ENCODE data around the gene KLK12. TPM values are rescaled to one million over a fixed set of nuclear protein-coding genes. Genes with fewer than 3 reads are reported as not detected.

KLK12 gene
- total and polyA plus RNA-seq, 2 of the 13 experiments (the other 11 are each of a cell fraction or from before 2014, with no cell fraction given) = not detected

- 44% methylated on average over 2 of the region's 2 CpGs for WGBS (ENCODE audit: low lambda C conversion rate)
- no peaks in the 10 kb centered on the region for H4K20me1 ChIP-seq (ENCODE audit: insufficient read depth, low read length)
- no peaks in the 10 kb centered on the region for H3K79me2 ChIP-seq (ENCODE audit: insufficient read depth, low read length)
- no peak for FAIRE-seq
- BruUV-seq (replicated peaks) = no TSS peak
- no peaks in the 10 kb centered on the region for H3K36me3 ChIP-seq (replicated peaks in 1 of 2; ENCODE audit: control insufficient read depth in 1 of 2, insufficient read depth in 2 of 2, low read length in 2 of 2)
- H3K9ac ChIP-seq (ENCODE audit: insufficient read depth, low read depth, low read length) = no peak overlapping the region
- peaks cover 11 to 43% of the 10 kb centered on the region in 2 experiments; a peak in 4 of 5 replicates for H3K27me3 ChIP-seq (ENCODE audit: control insufficient read depth in 1 of 2, insufficient read depth in 2 of 2, low read length in 2 of 2)
- DNase-seq (ENCODE audit: low spot score) = no peak
- intact Hi-C loops (cut with micrococcal nuclease; ENCODE audit: unreplicated experiment) = no loop called here
- no peak overlapping the region for H2AFZ ChIP-seq (ENCODE audit: low read length)
- no peak for ATAC-seq
- no peaks in the 10 kb centered on the region for H3K4me1 ChIP-seq (ENCODE audit: insufficient read depth, low read length)
- no peaks in the 10 kb centered on the region for H3K9me3 ChIP-seq (ENCODE audit: low read length)
- POLR2A ChIA-PET = no interaction called here
- no peak overlapping the region for H3K4me2 ChIP-seq (ENCODE audit: low read depth, low read length)
- CTCF ChIA-PET (ENCODE audit: low intra/inter-chr PET ratio, low total read pairs) = no interaction called here
- TF ChIP-seq HMG20A (CRISPR knock-in tag; IDR thresholded peaks at IDR 0.05; ENCODE audit: borderline replicate concordance) (no peak), SOX6 (IDR thresholded peaks at IDR 0.05) (no peak), SOX6 (CRISPR knock-in tag; IDR thresholded peaks at IDR 0.05) (no peak), NFYB (CRISPR knock-in tag; IDR thresholded peaks at IDR 0.05) (no peak), JUNB (CRISPR knock-in tag; IDR thresholded peaks at IDR 0.05; ENCODE audit: borderline replicate concordance) (no peak), KDM5A (IDR thresholded peaks at IDR 0.05; ENCODE audit: borderline replicate concordance, low read length) (no peak), ATF1 (CRISPR knock-in tag; IDR thresholded peaks at IDR 0.05) (no peak), ARNTL (CRISPR knock-in tag; IDR thresholded peaks at IDR 0.05) (no peak), ZNF234 (CRISPR knock-in tag; conservative IDR thresholded peaks at IDR 0.05) (no peak), HOXA5 (CRISPR knock-in tag; IDR thresholded peaks at IDR 0.05) (no peak), NFRKB (IDR thresholded peaks at IDR 0.05) (no peak), SIX4 (CRISPR knock-in tag; IDR thresholded peaks at IDR 0.05) (no peak)
- in situ Hi-C loops (cut with HindIII; ENCODE audit: extremely low pct_ligation_motif_present, low pct_unique_long_range_greater_than_20kb) = no loop called here
- H3K4me3 ChIP-seq (replicated peaks in 1 of 3; ENCODE audit: insufficient read depth in 1 of 3, low read depth in 2 of 3, low read length in 3 of 3) = no peak overlapping the region
- H3K27ac ChIP-seq (ENCODE audit: extremely low read length, insufficient read depth, low read length) = no peak overlapping the region
Measured at GRCh38 chr19:51029718-51030117, 5.1 kb downstream of the KLK12 start.

GRCh38 chr19:51027873-51028272 is 6.9 kb downstream of the KLK12 start:
- no peak overlapping the region for H3K4me2 ChIP-seq (ENCODE audit: low read depth, low read length)
- H3K4me3 ChIP-seq (replicated peaks in 1 of 3; ENCODE audit: insufficient read depth in 1 of 3, low read depth in 2 of 3, low read length in 3 of 3) = no peak overlapping the region
- H2AFZ ChIP-seq (ENCODE audit: low read length) = no peak overlapping the region
- no peaks in the 10 kb centered on the region for H3K79me2 ChIP-seq (ENCODE audit: insufficient read depth, low read length)
- in situ Hi-C loops (cut with HindIII; ENCODE audit: extremely low pct_ligation_motif_present, low pct_unique_long_range_greater_than_20kb) (no loop called here), intact Hi-C loops (cut with micrococcal nuclease; ENCODE audit: unreplicated experiment) (no loop called here)
- H3K27ac ChIP-seq (ENCODE audit: extremely low read length, insufficient read depth, low read length) = no peak overlapping the region
- H3K9me3 ChIP-seq (ENCODE audit: low read length) = no peaks in the 10 kb centered on the region
- no peak overlapping the region for H3K9ac ChIP-seq (ENCODE audit: insufficient read depth, low read depth, low read length)
- DNase-seq (ENCODE audit: low spot score) (no peak), ATAC-seq (no peak), FAIRE-seq (no peak)
- TF ChIP-seq AGO1 (IDR thresholded peaks at IDR 0.05; ENCODE audit: low read depth, low read length, poor library complexity, severe bottlenecking) = no peak
- no peak for TF ChIP-seq ZSCAN30 (CRISPR knock-in tag; IDR thresholded peaks at IDR 0.05)
- TF ChIP-seq ATF4 (CRISPR knock-in tag; IDR thresholded peaks at IDR 0.05) = no peak
- TF ChIP-seq PHB2 (IDR thresholded peaks at IDR 0.05; ENCODE audit: partially characterized antibody) = no peak
- no peak for TF ChIP-seq KDM4B (CRISPR knock-in tag; IDR thresholded peaks at IDR 0.05)
- TF ChIP-seq GMEB2 (CRISPR knock-in tag; IDR thresholded peaks at IDR 0.05; ENCODE audit: low read depth) = no peak
- TF ChIP-seq ZNF543 (CRISPR knock-in tag; IDR thresholded peaks at IDR 0.05) = no peak
- TF ChIP-seq KLF6 (CRISPR knock-in tag; IDR thresholded peaks at IDR 0.05) = no peak
- no peak for TF ChIP-seq ZNF598 (CRISPR knock-in tag; IDR thresholded peaks at IDR 0.05; ENCODE audit: borderline replicate concordance)
- TF ChIP-seq SP140L (CRISPR knock-in tag; IDR thresholded peaks at IDR 0.05; ENCODE audit: borderline replicate concordance) = no peak
- CTCF ChIA-PET (ENCODE audit: low intra/inter-chr PET ratio, low total read pairs) = no interaction called here
- H3K36me3 ChIP-seq (replicated peaks in 1 of 2; ENCODE audit: control insufficient read depth in 1 of 2, insufficient read depth in 2 of 2, low read length in 2 of 2) = no peaks in the 10 kb centered on the region
- no TSS peak for BruUV-seq (replicated peaks)
- 0% methylated on average over 5 of the region's 5 CpGs for WGBS (ENCODE audit: low lambda C conversion rate)
- POLR2A ChIA-PET = no interaction called here
- H4K20me1 ChIP-seq (ENCODE audit: insufficient read depth, low read length) = no peaks in the 10 kb centered on the region
- H3K4me1 ChIP-seq (ENCODE audit: insufficient read depth, low read length) = no peaks in the 10 kb centered on the region
- peaks cover 12 to 42% of the 10 kb centered on the region in 2 experiments; a peak in 4 of 5 replicates for H3K27me3 ChIP-seq (ENCODE audit: control insufficient read depth in 1 of 2, insufficient read depth in 2 of 2, low read length in 2 of 2)

Measured in HepG2 (cell line).